AG04450 (cell line): ENCODE measurements around the gene SMAD9. TPM values are rescaled to one million over a fixed set of nuclear protein-coding genes. Genes with fewer than 3 reads are reported as not detected.
A peak's percentile ranks its signal among the peaks of the same experiment; 100 is the strongest.

Experiments
- CTCF ChIA-PET: fragments of 300-600, 350-600 bp; formaldehyde crosslinking; extraction: SDS; loops from one replicate; lab custom pipeline; 2022; ENCODE audit warnings: antibody characterized with exemption, inconsistent platforms; lab: Charles Lee
- POLR2A ChIA-PET: fragments of 350-600 bp; formaldehyde crosslinking; extraction: SDS; loops from one replicate; lab custom pipeline; 2021; ENCODE audit warnings: antibody characterized with exemption, inconsistent platforms; lab: Yijun Ruan, JAX
- DNase-seq: peaks from one replicate; pipeline ENCODE4 v3.0.0-alpha.2; 2011; ENCODE audit warnings: low read depth, low spot score
- H3K27ac ChIP-seq: one replicate; pipeline ENCODE4 v1.5.1; 2012; ENCODE audit warnings: low read depth, low read length, control low read depth
- H3K27me3 ChIP-seq: one replicate; pipeline ENCODE4 v1.6.0; 2012; ENCODE audit warnings: low read length; ENCODE audit not compliant: control insufficient read depth, insufficient read depth
- H3K4me3 ChIP-seq: 2 replicates; pipeline ENCODE4 v1.5.1; 2011; ENCODE audit warnings: mild to moderate bottlenecking, low read depth, low read length, control low read depth
- H3K9me3 ChIP-seq: 2 replicates; pipeline ENCODE4 v1.5.1; 2012; ENCODE audit warnings: low read length; ENCODE audit not compliant: control insufficient read depth, insufficient read depth
- CTCF ChIP-seq: IDR thresholded peaks from 2 replicates; pipeline ENCODE4 v1.5.1; 2011; ENCODE audit warnings: low read depth, low read length, control low read depth, inconsistent platforms
- polyA plus RNA-seq: library from polyadenylated mRNA; depleted of rRNA; stranded (reverse); fragments of >200 nt; gene quantifications from 2 replicates; pipeline ENCODE4 v1.2.3, GENCODE V29; 2011

Gene SMAD9
- polyA plus RNA-seq, 1 experiment = 5.3 TPM

GRCh38 chr13:36905944-36906343 lies 14.1 kb downstream of the SMAD9 start:
- ChIA-PET POLR2A (no interaction called here), CTCF (interaction anchor here (0.6 kb wide), 1 partner anchor 9 kb away, joined by 3 read pairs; no protein-coding TSS in a partner anchor)
- Histone ChIP-seq H3K27me3 (no peaks in the 10 kb centered on the region), H3K9me3 (no peaks in the 10 kb centered on the region), H3K27ac (no peak overlapping the region), H3K4me3 (no peak overlapping the region)
- DNase-seq = no peak
- TF ChIP-seq CTCF = no peak

GRCh38 chr13:36903925-36904595 lies 16.0 kb downstream of the SMAD9 start:
- no peak for TF ChIP-seq CTCF
- no peak overlapping the region for H3K4me3 ChIP-seq
- H3K9me3 ChIP-seq = no peaks in the 10 kb centered on the region
- DNase-seq = no peak
- POLR2A ChIA-PET = no interaction called here
- CTCF ChIA-PET = interaction anchor here (0.6 kb wide), 1 partner anchor 69 kb away, joined by 3 read pairs; no protein-coding TSS in a partner anchor
- H3K27ac ChIP-seq = no peak overlapping the region
- no peaks in the 10 kb centered on the region for H3K27me3 ChIP-seq

- Histone ChIP-seq H3K4me3 (no peak overlapping the region), H3K27ac (no peak overlapping the region), H3K9me3 (no peaks in the 10 kb centered on the region), H3K27me3 (no peaks in the 10 kb centered on the region)
- DNase-seq = no peak
- no peak for TF ChIP-seq CTCF
- POLR2A ChIA-PET = interaction anchor here (0.7 kb wide), 1 partner anchor 16 kb away, joined by 5 read pairs; no protein-coding TSS in a partner anchor
- CTCF ChIA-PET = interaction anchor here (0.6 to 2.6 kb wide), 6 partner anchors 9 to 70 kb away, joined by 3 to 8 read pairs (median 5); no protein-coding TSS in a partner anchor
These were observed 22.9 kb downstream of the SMAD9 start for GRCh38 chr13:36897054-36897616.

GRCh38 chr13:36891752-36892151 lies 28.3 kb downstream of the SMAD9 start:
- no peaks in the 10 kb centered on the region for H3K9me3 ChIP-seq
- ChIA-PET POLR2A (interaction anchor here (0.6 kb wide), 1 partner anchor 13 kb away, joined by 3 read pairs; no protein-coding TSS in a partner anchor), CTCF (interaction anchor here (1.4 kb wide), 1 partner anchor 34 kb away, joined by 3 read pairs; no protein-coding TSS in a partner anchor)
- no peak for TF ChIP-seq CTCF
- H3K27ac ChIP-seq = peak overlapping the region; percentile 31
- peak; percentile 16 for DNase-seq
- no peaks in the 10 kb centered on the region for H3K27me3 ChIP-seq
- H3K4me3 ChIP-seq = no peak overlapping the region

- no peak for TF ChIP-seq CTCF
- no peak for DNase-seq
- Histone ChIP-seq H3K27me3 (no peaks in the 10 kb centered on the region), H3K4me3 (no peak overlapping the region), H3K9me3 (no peaks in the 10 kb centered on the region), H3K27ac (no peak overlapping the region)
- ChIA-PET POLR2A (no interaction called here), CTCF (interaction anchor here (3.3 kb wide), 1 partner anchor 30 kb away, joined by 11 read pairs; no protein-coding TSS in a partner anchor)
These were observed 31.4 kb downstream of the SMAD9 start for GRCh38 chr13:36888645-36889044.
